Trophoblast cell (in vitro differentiated cells and primary cell): ENCODE results near the gene BCAN.

Source experiments
- DNase-seq, 2 donors: peaks; one replicate each; pipeline ENCODE4 v3.0.0-alpha.2; 2016
- H2AFZ ChIP-seq: 2 replicates; pipeline ENCODE4 v1.6.1; 2013; ENCODE audit warnings: low read length, moderate library complexity, mild to moderate bottlenecking; ENCODE audit not compliant: insufficient read depth, poor library complexity
- H2AK5ac ChIP-seq: 2 replicates; pipeline ENCODE4 v1.6.1; 2013; ENCODE audit warnings: mild to moderate bottlenecking, low read length
- H2BK120ac ChIP-seq: 2 replicates; pipeline ENCODE4 v1.6.1; 2013; ENCODE audit warnings: low read length, mild to moderate bottlenecking, moderate library complexity; ENCODE audit not compliant: insufficient read depth, poor library complexity
- H2BK12ac ChIP-seq: 2 replicates; pipeline ENCODE4 v1.6.1; 2013; ENCODE audit warnings: mild to moderate bottlenecking, low read length, moderate library complexity
- H2BK5ac ChIP-seq: 2 replicates; pipeline ENCODE4 v1.6.1; 2013; ENCODE audit warnings: low read length, low read depth, moderate library complexity, mild to moderate bottlenecking; ENCODE audit not compliant: poor library complexity
- H3K14ac ChIP-seq: 2 replicates; pipeline ENCODE4 v1.6.1; 2013; ENCODE audit warnings: mild to moderate bottlenecking, low read length
- H3K18ac ChIP-seq: 2 replicates; pipeline ENCODE4 v1.6.1; 2013; ENCODE audit warnings: mild to moderate bottlenecking, low read length
- H3K23ac ChIP-seq: 2 replicates; pipeline ENCODE4 v1.6.1; 2013; ENCODE audit warnings: low read length
- H3K27ac ChIP-seq: 2 replicates; pipeline ENCODE4 v1.5.1; 2013; ENCODE audit warnings: low read depth, mild to moderate bottlenecking, inconsistent platforms, low read length, moderate library complexity
- H3K27me3 ChIP-seq: 2 replicates; pipeline ENCODE4 v1.6.1; 2013; ENCODE audit warnings: inconsistent platforms, mild to moderate bottlenecking, low read length, moderate library complexity; ENCODE audit not compliant: insufficient read depth
- H3K36me3 ChIP-seq, 2 experiments: 1 replicate in 1 of 2; 2 replicates in 1 of 2; pipeline ENCODE4 v1.6.1; 2013; ENCODE audit warnings: low read length in 2 of 2, mild to moderate bottlenecking in 2 of 2, moderate library complexity in 1 of 2; ENCODE audit not compliant: insufficient read depth in 2 of 2, control insufficient read depth in 1 of 2
- H3K4ac ChIP-seq: 2 replicates; pipeline ENCODE4 v1.6.1; 2013; ENCODE audit warnings: low read depth, mild to moderate bottlenecking, low read length, moderate library complexity
- H3K4me1 ChIP-seq, 2 experiments: 1 replicate in 1 of 2; 2 replicates in 1 of 2; pipeline ENCODE4 v1.6.1; 2013; ENCODE audit warnings: low read length in 2 of 2, mild to moderate bottlenecking in 2 of 2, moderate library complexity in 1 of 2; ENCODE audit not compliant: insufficient read depth in 2 of 2, control insufficient read depth in 1 of 2
- H3K4me2 ChIP-seq: 2 replicates; pipeline ENCODE4 v1.6.1; 2013; ENCODE audit warnings: inconsistent platforms, mild to moderate bottlenecking, low read length, moderate library complexity
- H3K4me3 ChIP-seq: 2 replicates; pipeline ENCODE4 v1.5.1; 2013; ENCODE audit warnings: mild to moderate bottlenecking, low read depth, low read length, inconsistent platforms
- H3K79me1 ChIP-seq: one replicate; pipeline ENCODE4 v1.6.1; 2013; ENCODE audit warnings: low read length
- H3K79me2 ChIP-seq: 2 replicates; pipeline ENCODE4 v1.6.1; 2013; ENCODE audit warnings: low read length, mild to moderate bottlenecking; ENCODE audit not compliant: control insufficient read depth, insufficient read depth, poor library complexity
- H3K9ac ChIP-seq: 2 replicates; pipeline ENCODE4 v1.6.1; 2013; ENCODE audit warnings: mild to moderate bottlenecking, low read length
- H3K9me3 ChIP-seq: 2 replicates; pipeline ENCODE4 v1.6.1; 2013; ENCODE audit warnings: low read depth, mild to moderate bottlenecking, control low read depth, inconsistent platforms, low read length; ENCODE audit not compliant: insufficient read depth
- H4K12ac ChIP-seq: 2 replicates; pipeline ENCODE4 v1.6.1; 2013; ENCODE audit warnings: low read depth, mild to moderate bottlenecking, low read length, moderate library complexity
- H4K8ac ChIP-seq: 2 replicates; pipeline ENCODE4 v1.6.1; 2013; ENCODE audit warnings: low read depth, mild to moderate bottlenecking, low read length, moderate library complexity
- H4K91ac ChIP-seq: one replicate; pipeline ENCODE4 v1.6.1; 2013; ENCODE audit warnings: low read depth, mild to moderate bottlenecking, low read length, moderate library complexity
- WGBS: extraction: QIAGEN DNeasy Blood & Tissue Kit; methylation state at CpG from one replicate; pipeline ENCODE4 v1.1.7; 2013; ENCODE audit warnings: missing lambda C conversion rate; ENCODE audit not compliant: insufficient read length, insufficient coverage; ENCODE audit errors: extremely low coverage; 5-methylcytosine and 5-hydroxymethylcytosine counted together

Gene BCAN

GRCh38 chr1:156657741-156658319 is 15.9 kb downstream of the BCAN start:
- no CpG with 5 or more reads among the region's 15 CpGs for WGBS
- no peak overlapping the region for H2BK120ac ChIP-seq

DNA sequence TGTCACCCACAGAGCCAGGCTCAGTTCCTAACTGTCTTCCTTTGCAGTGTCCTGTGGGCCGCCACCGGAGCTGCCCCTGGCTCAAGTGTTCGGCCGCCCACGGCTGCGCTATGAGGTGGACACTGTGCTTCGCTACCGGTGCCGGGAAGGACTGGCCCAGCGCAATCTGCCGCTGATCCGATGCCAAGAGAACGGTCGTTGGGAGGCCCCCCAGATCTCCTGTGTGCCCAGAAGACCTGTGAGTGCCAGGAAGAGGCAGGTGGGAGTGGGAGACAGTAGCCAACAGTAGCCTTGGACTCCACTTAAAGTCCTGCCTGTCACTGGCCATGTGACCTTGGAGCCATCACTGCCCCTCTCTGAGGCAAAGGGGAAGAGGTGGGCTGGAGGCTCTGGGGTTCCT is 16.6 kb downstream of the BCAN start:
- Histone ChIP-seq H3K9me3 (no peaks in the 10 kb centered on the region), H3K4me3 (no peak overlapping the region), H3K27ac (no peak overlapping the region), H3K14ac (no peak overlapping the region), H4K91ac (no peak overlapping the region), H3K4me2 (no peak overlapping the region), H4K12ac (no peak overlapping the region), H2BK12ac (no peak overlapping the region), H3K9ac (no peak overlapping the region), H2BK120ac (no peak overlapping the region), H3K18ac (no peak overlapping the region), H4K8ac (no peak overlapping the region), H3K23ac (no peak overlapping the region), H2AK5ac (no peak overlapping the region), H3K36me3 (no peaks in the 10 kb centered on the region), H2BK5ac (no peak overlapping the region), H3K4me1 (peaks cover 30 to 44% of the 10 kb centered on the region in 2 experiments), H3K27me3 (peaks cover 10% of the 10 kb centered on the region), H3K4ac (no peak overlapping the region), H3K79me1 (peaks cover 30% of the 10 kb centered on the region), H2AFZ (no peak overlapping the region), H3K79me2 (no peaks in the 10 kb centered on the region)
- DNase-seq, result no peak
- no CpG with 5 or more reads among the region's 14 CpGs for WGBS

More at GRCh38 chr1:156657741-156658319, 15.9 kb downstream of the BCAN start:
- H3K9ac ChIP-seq, result no peak overlapping the region
- H2BK12ac ChIP-seq, result no peak overlapping the region
- H2BK5ac ChIP-seq, result no peak overlapping the region
- no peak overlapping the region for H4K91ac ChIP-seq
- H3K4me2 ChIP-seq, result no peak overlapping the region
- H3K9me3 ChIP-seq, result no peaks in the 10 kb centered on the region
- peaks cover 10% of the 10 kb centered on the region for H3K27me3 ChIP-seq
- H3K36me3 ChIP-seq, result no peaks in the 10 kb centered on the region
- H2AFZ ChIP-seq, result no peak overlapping the region
- H3K4me1 ChIP-seq, result peaks cover 27 to 37% of the 10 kb centered on the region in 2 experiments
- H3K23ac ChIP-seq, result no peak overlapping the region
- H4K8ac ChIP-seq, result no peak overlapping the region
- DNase-seq, result no peak
- no peak overlapping the region for H3K4me3 ChIP-seq
- no peak overlapping the region for H3K14ac ChIP-seq
- no peak overlapping the region for H2AK5ac ChIP-seq
- no peak overlapping the region for H4K12ac ChIP-seq
- H3K79me1 ChIP-seq, result peaks cover 25% of the 10 kb centered on the region
- no peak overlapping the region for H3K4ac ChIP-seq
- H3K18ac ChIP-seq, result no peak overlapping the region
- H3K27ac ChIP-seq, result no peak overlapping the region
- no peaks in the 10 kb centered on the region for H3K79me2 ChIP-seq

DNA sequence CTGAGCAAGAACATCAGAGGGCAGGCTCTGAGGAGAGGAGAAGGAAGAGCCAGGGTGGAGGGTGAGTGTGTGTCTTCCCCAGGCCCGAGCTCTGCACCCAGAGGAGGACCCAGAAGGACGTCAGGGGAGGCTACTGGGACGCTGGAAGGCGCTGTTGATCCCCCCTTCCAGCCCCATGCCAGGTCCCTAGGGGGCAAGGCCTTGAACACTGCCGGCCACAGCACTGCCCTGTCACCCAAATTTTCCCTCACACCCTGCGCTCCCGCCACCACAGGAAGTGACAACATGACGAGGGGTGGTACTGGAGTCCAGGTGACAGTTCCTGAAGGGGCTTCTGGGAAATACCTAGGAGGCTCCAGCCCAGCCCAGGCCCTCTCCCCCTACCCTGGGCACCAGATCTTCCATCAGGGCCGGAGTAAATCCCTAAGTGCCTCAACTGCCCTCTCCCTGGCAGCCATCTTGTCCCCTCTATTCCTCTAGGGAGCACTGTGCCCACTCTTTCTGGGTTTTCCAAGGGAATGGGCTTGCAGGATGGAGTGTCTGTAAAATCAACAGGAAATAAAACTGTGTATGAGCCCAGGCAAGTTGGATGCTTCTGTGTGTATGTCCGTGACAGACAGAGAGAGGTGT is 17.1 kb downstream of the BCAN start:
- peaks cover 36% of the 10 kb centered on the region for H3K79me1 ChIP-seq
- DNase-seq, result no peak
- no peak overlapping the region for H3K23ac ChIP-seq
- no peak overlapping the region for H4K12ac ChIP-seq
- WGBS, result no CpG with 5 or more reads among the region's 10 CpGs
- H3K27me3 ChIP-seq, result peaks cover 10% of the 10 kb centered on the region
- H3K36me3 ChIP-seq, result no peaks in the 10 kb centered on the region
- H3K4me1 ChIP-seq, result peaks cover 35 to 49% of the 10 kb centered on the region in 2 experiments
- H4K91ac ChIP-seq, result no peak overlapping the region
- H2AK5ac ChIP-seq, result no peak overlapping the region
- H3K79me2 ChIP-seq, result no peaks in the 10 kb centered on the region
- H3K4me2 ChIP-seq, result no peak overlapping the region
- no peak overlapping the region for H4K8ac ChIP-seq
- H2AFZ ChIP-seq, result no peak overlapping the region
- H3K9ac ChIP-seq, result no peak overlapping the region
- H3K9me3 ChIP-seq, result no peaks in the 10 kb centered on the region
- no peak overlapping the region for H2BK5ac ChIP-seq
- no peak overlapping the region for H3K4me3 ChIP-seq
- no peak overlapping the region for H2BK120ac ChIP-seq
- H3K18ac ChIP-seq, result no peak overlapping the region
- no peak overlapping the region for H2BK12ac ChIP-seq
- H3K27ac ChIP-seq, result no peak overlapping the region
- H3K4ac ChIP-seq, result no peak overlapping the region
- H3K14ac ChIP-seq, result no peak overlapping the region

DNA sequence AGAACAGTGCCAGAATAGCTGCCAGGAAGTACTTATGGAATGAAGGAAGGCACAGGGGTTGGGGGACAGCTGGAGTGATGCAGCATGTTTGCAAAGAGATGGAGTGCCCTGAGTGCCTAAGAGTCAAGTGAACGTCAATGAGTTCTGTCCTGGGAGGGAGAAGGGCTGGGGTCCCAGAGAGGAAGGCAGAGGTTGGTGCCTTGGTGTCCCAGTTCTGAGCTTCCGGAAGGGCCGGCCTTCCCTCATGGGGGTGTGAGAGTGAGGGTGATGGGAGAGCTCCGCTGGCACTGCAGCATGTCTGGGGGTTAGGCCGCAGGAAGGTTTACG is 17.7 kb downstream of the BCAN start:
- no peak overlapping the region for H2BK120ac ChIP-seq
- no peak overlapping the region for H2BK5ac ChIP-seq
- H3K9ac ChIP-seq, result no peak overlapping the region
- H2AFZ ChIP-seq, result peak overlapping the region; percentile 2
- no peak overlapping the region for H3K4ac ChIP-seq
- no peak overlapping the region for H3K27ac ChIP-seq
- H2AK5ac ChIP-seq, result no peak overlapping the region
- H3K4me1 ChIP-seq, result peaks cover 41 to 54% of the 10 kb centered on the region in 2 experiments
- no peak overlapping the region for H3K4me3 ChIP-seq
- peaks cover 42% of the 10 kb centered on the region for H3K79me1 ChIP-seq
- no peak overlapping the region for H3K18ac ChIP-seq
- H3K23ac ChIP-seq, result no peak overlapping the region
- H3K9me3 ChIP-seq, result no peaks in the 10 kb centered on the region
- peaks cover 10% of the 10 kb centered on the region for H3K27me3 ChIP-seq
- no peak overlapping the region for H4K12ac ChIP-seq
- H3K36me3 ChIP-seq, result no peaks in the 10 kb centered on the region
- H3K4me2 ChIP-seq, result no peak overlapping the region
- WGBS, result no CpG with 5 or more reads among the region's 6 CpGs
- H4K8ac ChIP-seq, result no peak overlapping the region
- H3K14ac ChIP-seq, result no peak overlapping the region
- peak overlapping the region; percentile 1 for H4K91ac ChIP-seq
- no peaks in the 10 kb centered on the region for H3K79me2 ChIP-seq
- H2BK12ac ChIP-seq, result peak overlapping the region; percentile 4
- DNase-seq, result no peak
